ENCODE results near the gene MMP27.
A peak's percentile ranks its signal among the peaks of the same experiment; 100 is the strongest.

GRCh38 chr11:102666331-102666957 lies 39.1 kb downstream of the MMP27 start:
- TF ChIP-seq, protein P1, sequence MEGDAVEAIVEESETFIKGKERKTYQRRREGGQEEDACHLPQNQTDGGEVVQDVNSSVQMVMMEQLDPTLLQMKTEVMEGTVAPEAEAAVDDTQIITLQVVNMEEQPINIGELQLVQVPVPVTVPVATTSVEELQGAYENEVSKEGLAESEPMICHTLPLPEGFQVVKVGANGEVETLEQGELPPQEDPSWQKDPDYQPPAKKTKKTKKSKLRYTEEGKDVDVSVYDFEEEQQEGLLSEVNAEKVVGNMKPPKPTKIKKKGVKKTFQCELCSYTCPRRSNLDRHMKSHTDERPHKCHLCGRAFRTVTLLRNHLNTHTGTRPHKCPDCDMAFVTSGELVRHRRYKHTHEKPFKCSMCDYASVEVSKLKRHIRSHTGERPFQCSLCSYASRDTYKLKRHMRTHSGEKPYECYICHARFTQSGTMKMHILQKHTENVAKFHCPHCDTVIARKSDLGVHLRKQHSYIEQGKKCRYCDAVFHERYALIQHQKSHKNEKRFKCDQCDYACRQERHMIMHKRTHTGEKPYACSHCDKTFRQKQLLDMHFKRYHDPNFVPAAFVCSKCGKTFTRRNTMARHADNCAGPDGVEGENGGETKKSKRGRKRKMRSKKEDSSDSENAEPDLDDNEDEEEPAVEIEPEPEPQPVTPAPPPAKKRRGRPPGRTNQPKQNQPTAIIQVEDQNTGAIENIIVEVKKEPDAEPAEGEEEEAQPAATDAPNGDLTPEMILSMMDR (IDR thresholded peaks at IDR 0.05): peak in 1 of 3 donors; percentile 13
- TF ChIP-seq POLR2A (IDR thresholded peaks at IDR 0.05): no peak

All from lower leg skin (tissue), 3 donors.